ENCODE measurements around the gene TXNRD2.

The TXNRD2 gene

GRCh38 chr22:19919701-19920363 is 21.8 kb downstream of the TXNRD2 start:
- no peak for TF ChIP-seq CTCF (IDR thresholded peaks at IDR 0.05; ENCODE audit: low read depth, low read length)

DNA sequence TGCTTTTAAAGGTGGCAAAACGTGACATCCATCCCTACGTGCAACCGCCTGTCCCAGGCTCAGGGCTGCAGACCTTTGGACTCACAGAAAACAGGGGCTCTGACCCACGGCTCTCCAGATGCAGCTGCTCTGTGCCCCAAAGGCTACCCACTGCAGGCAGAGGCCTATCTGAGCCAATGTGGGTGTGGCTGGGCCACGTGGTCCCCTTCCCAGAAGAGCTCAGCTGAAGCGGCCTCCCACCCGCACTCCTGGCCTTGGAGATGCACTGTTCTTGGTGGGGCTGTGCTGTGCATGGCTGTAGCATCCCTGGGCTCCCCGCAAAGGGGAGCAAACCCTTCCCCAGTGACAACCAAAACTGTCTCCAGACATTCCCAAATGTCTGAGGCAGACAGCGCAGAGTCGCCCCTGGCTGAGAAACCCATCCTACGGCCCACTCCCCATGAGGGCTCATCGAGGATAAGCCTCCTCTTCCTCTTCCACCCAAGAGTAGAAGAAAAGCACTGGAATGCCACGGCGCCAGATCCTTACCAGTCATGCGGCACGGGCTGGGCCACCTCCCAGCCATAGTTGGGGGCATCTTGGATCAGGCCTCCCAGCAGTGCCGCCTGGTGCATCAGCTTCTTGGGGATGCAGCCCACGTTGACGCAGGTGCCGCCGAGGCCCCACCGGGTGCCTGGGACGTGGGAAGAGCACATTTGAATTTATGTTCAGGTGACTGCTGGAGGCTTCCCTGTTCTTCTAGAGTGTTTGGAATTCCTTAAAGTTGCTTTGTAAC is 23.1 kb downstream of the TXNRD2 start:
- TF ChIP-seq CTCF (IDR thresholded peaks at IDR 0.05; ENCODE audit: low read depth, low read length), result no peak
- no peak overlapping the region for H3K4me3 ChIP-seq (ENCODE audit: low read depth, low read length)

More at GRCh38 chr22:19919701-19920363, 21.8 kb downstream of the TXNRD2 start:
- H3K4me3 ChIP-seq (ENCODE audit: low read depth, low read length), result no peak overlapping the region

- H3K4me3 ChIP-seq (ENCODE audit: low read depth, low read length), result no peak overlapping the region
- no peak for TF ChIP-seq CTCF (IDR thresholded peaks at IDR 0.05; ENCODE audit: low read depth, low read length)
Observed at GRCh38 chr22:19917389-19918138, 24.1 kb downstream of the TXNRD2 start.

- no peak overlapping the region for H3K4me3 ChIP-seq (ENCODE audit: low read depth, low read length)
- no peak for TF ChIP-seq CTCF (IDR thresholded peaks at IDR 0.05; ENCODE audit: low read depth, low read length)
Observed at GRCh38 chr22:19916941-19917340, 24.7 kb downstream of the TXNRD2 start.

DNA sequence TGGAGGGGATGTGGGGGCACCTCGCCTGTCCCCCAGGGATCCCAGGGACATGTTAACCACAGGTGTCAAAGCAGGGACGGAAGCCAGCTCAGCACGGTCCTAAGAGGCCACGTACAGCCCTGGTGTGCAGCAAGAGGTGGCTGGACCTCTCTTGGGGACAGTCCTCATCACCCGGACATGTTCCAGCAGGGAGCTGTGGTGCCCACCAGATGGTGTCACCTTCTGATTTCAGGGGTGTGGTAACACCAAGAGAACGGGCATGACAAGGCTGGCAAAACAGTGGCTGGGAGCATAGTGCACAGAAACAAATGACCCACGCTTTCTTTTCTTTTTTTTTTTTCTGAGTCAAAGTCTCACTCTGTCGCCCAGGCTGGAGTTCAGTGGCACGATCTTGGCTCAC is 25.6 kb downstream of the TXNRD2 start:
- no peak overlapping the region for H3K4me3 ChIP-seq (ENCODE audit: low read depth, low read length)
- no peak for TF ChIP-seq CTCF (IDR thresholded peaks at IDR 0.05; ENCODE audit: low read depth, low read length)

GRCh38 chr22:19915287-19915954 is 26.2 kb downstream of the TXNRD2 start:
- no peak overlapping the region for H3K4me3 ChIP-seq (ENCODE audit: low read depth, low read length)
- no peak for TF ChIP-seq CTCF (IDR thresholded peaks at IDR 0.05; ENCODE audit: low read depth, low read length)

Data from WI38 (cell line).